Heart left ventricle (tissue), 16 donors: Measurements from ENCODE around the gene CD96. TPM values are rescaled to one million over a fixed set of nuclear protein-coding genes. Genes with fewer than 3 reads are reported as not detected.
A peak's percentile ranks its signal among the peaks of the same experiment; 100 is the strongest.

ENCODE experiments used
- ATAC-seq, 4 donors: fragments of 200-7000 bp; cut with Tn5 transposase; one replicate each; pipeline ENCODE4 v1.9.1; 2020 to 2022; ENCODE audit warnings: moderate library complexity in 4 of 4, mild to moderate bottlenecking in 3 of 4, moderate number of reproducible peaks in 1 of 4
- DNase-seq, 5 donors: peaks; one replicate each; pipeline ENCODE4 v3.0.0-alpha.2; 2020
- H3K27ac ChIP-seq, 12 donors: fragments of 200-600 bp; sonication (generic) in 4 of 12; one replicate each; pipeline versions ENCODE4 v1.5.0 to v1.8.0; 2016 to 2022; ENCODE audit warnings: mild to moderate bottlenecking in 2 of 12
- H3K27me3 ChIP-seq, 9 donors: fragments of 200-600 bp; sonication (generic) in 2 of 9; one replicate each; pipeline versions ENCODE4 v1.5.1 to v1.8.0; 2016 to 2022; ENCODE audit warnings: mild to moderate bottlenecking in 3 of 9
- H3K36me3 ChIP-seq, 9 donors: fragments of 200-600 bp; sonication (generic) in 2 of 9; one replicate each; pipeline versions ENCODE4 v1.5.0 to v1.8.0; 2018 to 2022; ENCODE audit warnings: mild to moderate bottlenecking in 2 of 9
- H3K4me1 ChIP-seq, 12 donors: fragments of 200-600 bp; sonication (generic) in 4 of 12; one replicate each; pipeline versions ENCODE4 v1.5.0 to v1.8.0; 2016 to 2022; ENCODE audit warnings: mild to moderate bottlenecking in 3 of 12
- H3K4me3 ChIP-seq, 12 donors: fragments of 200-600 bp; sonication (generic) in 4 of 12; one replicate each; pipeline versions ENCODE4 v1.5.0 to v1.8.0; 2017 to 2022; ENCODE audit warnings: mild to moderate bottlenecking in 9 of 12, moderate library complexity in 4 of 12
- H3K9me3 ChIP-seq, 12 donors: fragments of 200-600 bp; sonication (generic) in 4 of 12; one replicate each; pipeline versions ENCODE4 v1.5.0 to v1.8.0; 2016 to 2022; ENCODE audit warnings: mild to moderate bottlenecking in 1 of 12
- POLR2A ChIP-seq, 2 donors: fragments of 450-650 bp; IDR thresholded peaks; one replicate each; pipeline ENCODE4 v1.6.1; 2017; ENCODE audit warnings: antibody characterized with exemption in 2 of 2, mild to moderate bottlenecking in 2 of 2, moderate library complexity in 2 of 2
- WGBS, 4 donors: extraction: QIAGEN DNeasy Blood & Tissue Kit in 2 of 4; methylation state at CpG; one replicate each; pipeline versions ENCODE4 v1.1.5 to v1.1.7; 2013 to 2018; 5-methylcytosine and 5-hydroxymethylcytosine counted together
- intact Hi-C, 10 donors: fragments of 100-400 bp; cut with DNase I; formaldehyde crosslinking; loops; one replicate each; pipeline versions ENCODE4 v1.11.1 to v1.14.2; 2022
- polyA plus RNA-seq, 2 donors: library from polyadenylated mRNA; stranded (reverse); fragments of 200-250 nt; gene quantifications; one replicate each; pipeline ENCODE4 v1.2.3, GENCODE V29; 2013
- total RNA-seq, 9 donors: library from RNA; depleted of rRNA in 2 of 9; stranded (reverse); fragments of >200 nt in 2 of 9; fragmentation: NEBNext Ultra II Directional in 3 of 9; extraction: Animal tissue kit (Norgen Biotek cat#: 25700) in 3 of 9; gene quantifications; one replicate each; pipeline versions ENCODE4 v1.1.0 to v1.2.4, GENCODE V29; 2016 to 2023
- TF ChIP-seq, protein P1 (sequence below), 12 donors: fragments of 200-600 bp; sonication (generic) in 4 of 12; IDR thresholded peaks; one replicate each; pipeline versions ENCODE4 v1.5.0 to v1.8.0; 2018 to 2022; ENCODE audit warnings: antibody characterized with exemption in 12 of 12, mild to moderate bottlenecking in 5 of 12
- donor health status: ischemic (EF 13 %, LVEDD 7.1; RV severe dilation, severe dysfunction).
- donor health status: healthy with polysubstance abuse.
- donor health status: DM: no; HTN: yes; CAD: no.
- donor health status: DM: no; HTN: no; CAD: no.
- donor health status: ischemic (EF 25% LVEDD 6.9; RV normal size, moderate dysfunction).
- donor health status: ischemic (EF 25% LVEDD 5.7; RV mildly dilated, moderate dysfunction).
- donor health status: healthy.
- donor health status: DM: yes; HTN: yes; CAD: no.
- donor health status: ischemic (EF 35%, LVEDD 5.7; RV mildly dilated, moderate dysfunction).
- donor health status: nonischemic (EF 11% LVEDD 7.7; RV severe dilation, severe dysfunction).
- donor health status: DM: yes; HTN: yes; CAD: no.
- donor health status: PGD.
- donor health status: ischemic (EF 29% LVEDD 5.4; RV normal size, mild dysfunction).
- donor health status: nonischemic (EF 23%, LVEDD 6.1; RV moderate dilation, normal function).

The CD96 gene
- total and polyA plus RNA-seq, 11 donors, result 0.08 to 4.4 (median 0.28) TPM; not detected in 4

DNA sequence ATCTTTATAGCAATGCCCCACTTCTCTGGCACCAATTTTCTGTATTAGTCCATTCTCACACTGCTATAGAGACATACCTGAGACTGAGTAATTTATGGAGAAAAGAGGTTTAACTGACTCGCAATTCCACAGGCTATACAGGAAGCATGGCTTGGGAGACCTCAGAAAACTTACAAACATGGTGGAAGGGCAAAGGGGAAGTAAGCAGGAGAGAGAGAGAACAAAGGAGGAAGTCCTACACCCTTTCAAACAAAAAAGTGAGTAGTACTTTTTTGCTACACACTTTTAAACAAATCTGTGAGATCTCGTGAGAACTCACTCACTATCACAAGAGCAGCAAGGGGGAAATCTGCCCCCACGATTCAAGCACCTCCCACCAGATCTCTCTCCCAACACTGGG is 120.9 kb downstream of the CD96 start:
- intact Hi-C loops, result loop anchor here in 2 of 10 donors (10.0 kb wide), 1 partner anchor 382 kb away; no protein-coding TSS in a partner anchor
- H3K4me1 ChIP-seq, result peaks cover 0 to 7% (median 0%) of the 10 kb centered on the region in 12 donors
- ATAC-seq, result no peak
- no peak overlapping the region for H3K27ac ChIP-seq
- DNase-seq, result no peak
- H3K27me3 ChIP-seq, result no peaks in the 10 kb centered on the region
- H3K36me3 ChIP-seq, result no peaks in the 10 kb centered on the region
- H3K4me3 ChIP-seq, result no peak overlapping the region
- TF ChIP-seq POLR2A (IDR thresholded peaks at IDR 0.05), result no peak
- TF ChIP-seq, protein P1, sequence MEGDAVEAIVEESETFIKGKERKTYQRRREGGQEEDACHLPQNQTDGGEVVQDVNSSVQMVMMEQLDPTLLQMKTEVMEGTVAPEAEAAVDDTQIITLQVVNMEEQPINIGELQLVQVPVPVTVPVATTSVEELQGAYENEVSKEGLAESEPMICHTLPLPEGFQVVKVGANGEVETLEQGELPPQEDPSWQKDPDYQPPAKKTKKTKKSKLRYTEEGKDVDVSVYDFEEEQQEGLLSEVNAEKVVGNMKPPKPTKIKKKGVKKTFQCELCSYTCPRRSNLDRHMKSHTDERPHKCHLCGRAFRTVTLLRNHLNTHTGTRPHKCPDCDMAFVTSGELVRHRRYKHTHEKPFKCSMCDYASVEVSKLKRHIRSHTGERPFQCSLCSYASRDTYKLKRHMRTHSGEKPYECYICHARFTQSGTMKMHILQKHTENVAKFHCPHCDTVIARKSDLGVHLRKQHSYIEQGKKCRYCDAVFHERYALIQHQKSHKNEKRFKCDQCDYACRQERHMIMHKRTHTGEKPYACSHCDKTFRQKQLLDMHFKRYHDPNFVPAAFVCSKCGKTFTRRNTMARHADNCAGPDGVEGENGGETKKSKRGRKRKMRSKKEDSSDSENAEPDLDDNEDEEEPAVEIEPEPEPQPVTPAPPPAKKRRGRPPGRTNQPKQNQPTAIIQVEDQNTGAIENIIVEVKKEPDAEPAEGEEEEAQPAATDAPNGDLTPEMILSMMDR (IDR thresholded peaks at IDR 0.05), result no peak
- peaks cover 0 to 8% (median 0%) of the 10 kb centered on the region in 12 donors for H3K9me3 ChIP-seq
- WGBS, 4 donors, result 80 to 84% (median 84%) methylated on average over 3 of the region's 3 CpGs

DNA sequence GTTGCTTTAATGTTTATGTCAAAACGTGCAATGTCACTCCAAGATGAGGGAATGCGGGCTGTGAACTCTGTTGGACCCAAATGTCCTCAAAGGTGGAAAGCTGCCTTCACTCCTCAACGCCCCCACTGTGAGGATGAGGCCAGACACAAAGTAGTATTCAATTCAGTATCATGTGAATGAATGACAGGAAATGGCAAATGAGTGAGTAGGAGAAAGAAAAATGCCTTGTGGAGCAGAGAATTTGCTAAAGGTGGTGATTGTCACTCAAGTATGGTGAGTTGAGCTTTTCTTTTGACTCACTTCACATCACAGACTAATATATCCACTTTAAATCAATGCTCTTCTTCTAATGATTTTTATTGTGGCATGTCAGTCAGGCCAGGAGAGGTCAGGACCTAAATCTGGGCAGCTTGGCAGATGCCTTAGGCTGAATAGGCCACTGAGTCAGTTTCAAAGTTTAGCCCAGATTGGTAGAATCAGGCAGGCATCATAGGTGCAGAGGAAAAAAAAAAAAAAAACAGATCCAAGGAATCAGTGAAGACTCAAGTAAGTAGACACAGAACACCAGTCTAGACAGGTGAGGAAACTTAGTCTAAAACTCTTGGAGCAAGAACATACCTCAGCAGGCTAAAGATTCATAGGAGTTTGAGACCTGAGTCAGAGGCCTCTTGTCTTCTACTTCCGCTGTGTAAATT is 124.2 kb downstream of the CD96 start:
- Histone ChIP-seq H3K4me3 (no peak overlapping the region), H3K36me3 (no peaks in the 10 kb centered on the region), H3K4me1 (peaks cover 0 to 22% (median 4%) of the 10 kb centered on the region in 12 donors), H3K27me3 (no peaks in the 10 kb centered on the region), H3K9me3 (peaks cover 0 to 8% (median 0%) of the 10 kb centered on the region in 12 donors), H3K27ac (no peak overlapping the region)
- intact Hi-C loops, result loop anchor here in 6 of 10 donors (2.0 to 10.0 kb wide), 6 partner anchors 46 to 379 kb away; no protein-coding TSS in a partner anchor
- ATAC-seq (no peak), DNase-seq (no peak)
- WGBS, 4 donors, result 56 to 74% (median 64%) methylated on average over 4 of the region's 4 CpGs
- no peak for TF ChIP-seq POLR2A (IDR thresholded peaks at IDR 0.05)
- TF ChIP-seq, protein P1 (IDR thresholded peaks at IDR 0.05), result no peak

DNA sequence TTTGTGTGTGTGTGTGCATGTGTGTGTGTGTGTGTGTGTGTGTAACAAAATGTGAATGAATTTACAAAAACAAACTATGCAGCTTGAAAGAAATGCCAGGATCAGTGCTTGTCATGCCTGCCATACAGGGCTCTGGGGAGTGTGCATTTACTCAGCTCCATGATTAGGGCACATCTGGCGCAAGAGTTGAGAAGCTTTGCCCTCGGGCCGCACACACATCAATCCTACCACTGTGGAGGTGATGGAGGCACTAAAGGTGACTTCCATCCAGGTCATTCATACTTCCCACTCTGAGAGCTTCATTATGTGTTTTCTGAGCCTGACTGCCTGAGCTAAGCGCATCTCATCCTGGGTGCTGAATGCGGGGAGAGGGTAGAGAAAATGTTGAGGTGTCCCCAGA is 125.2 kb downstream of the CD96 start:
- intact Hi-C loops, result loop anchor here in 6 of 10 donors (2.0 to 10.0 kb wide), 6 partner anchors 45 to 378 kb away; no protein-coding TSS in a partner anchor
- ATAC-seq (no peak), DNase-seq (no peak)
- Histone ChIP-seq H3K4me3 (no peak overlapping the region), H3K36me3 (no peaks in the 10 kb centered on the region), H3K9me3 (peaks cover 0 to under 1% (median 0%) of the 10 kb centered on the region in 12 donors), H3K27me3 (no peaks in the 10 kb centered on the region), H3K27ac (peak overlapping the region in 3 of 12 donors; percentile 4 to 89 (median 42)), H3K4me1 (peaks cover 0 to 22% (median 4%) of the 10 kb centered on the region in 12 donors)
- TF ChIP-seq POLR2A (IDR thresholded peaks at IDR 0.05), result no peak
- TF ChIP-seq, protein P1 (IDR thresholded peaks at IDR 0.05), result no peak
- WGBS, 4 donors, result 92 to 95% (median 93%) methylated on average over 5 of the region's 5 CpGs

DNA sequence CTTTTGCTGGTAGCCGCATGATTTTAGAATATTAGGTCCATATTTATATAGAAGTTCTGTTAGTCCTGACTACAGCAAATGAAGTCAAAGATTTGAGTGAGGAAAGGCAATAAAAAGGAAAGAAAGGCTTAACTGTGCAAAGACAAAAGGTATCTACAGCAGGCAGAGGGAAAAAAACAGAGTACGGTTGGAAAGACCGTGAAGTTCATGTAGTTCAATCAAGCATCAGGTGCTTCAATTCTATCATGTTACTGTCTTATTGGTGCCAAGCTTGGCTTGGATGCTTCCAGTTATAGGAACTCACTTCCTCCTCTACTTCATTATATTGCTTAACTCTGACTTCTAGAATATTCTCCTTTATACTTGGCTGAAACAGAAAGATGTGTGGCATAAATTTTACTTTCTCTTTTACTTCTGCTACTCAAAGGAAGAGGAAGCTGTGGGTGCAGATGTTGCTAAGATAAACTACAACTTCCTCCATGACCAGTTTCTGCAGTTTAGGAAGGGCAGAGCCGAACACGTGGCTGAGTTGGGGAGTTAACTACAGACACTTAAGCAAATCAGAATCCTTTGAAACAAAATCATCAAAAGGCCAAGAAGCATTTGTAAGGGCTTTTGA is 125.7 kb downstream of the CD96 start:
- TF ChIP-seq POLR2A (IDR thresholded peaks at IDR 0.05), result no peak
- TF ChIP-seq, protein P1 (IDR thresholded peaks at IDR 0.05), result peak in 1 of 12 donors; percentile 4
- intact Hi-C loops, result loop anchor here in 7 of 10 donors (2.0 to 10.0 kb wide), 8 partner anchors 45 to 377 kb away; no protein-coding TSS in a partner anchor

More for the DNA sequence above, 125.7 kb downstream of the CD96 start:
- Histone ChIP-seq H3K4me1 (peaks cover 0 to 22% (median 4%) of the 10 kb centered on the region in 12 donors), H3K27me3 (no peaks in the 10 kb centered on the region), H3K36me3 (no peaks in the 10 kb centered on the region), H3K27ac (peak overlapping the region in 4 of 12 donors; percentile 4 to 89 (median 30)), H3K9me3 (no peaks in the 10 kb centered on the region), H3K4me3 (no peak overlapping the region)
- peak; percentile 15 to 90 (median 82) for ATAC-seq
- WGBS, 4 donors, result 51 to 61% (median 57%) methylated on average over 5 of the region's 5 CpGs
- peak in 4 of 5 donors; percentile 23 to 49 (median 40) for DNase-seq
